ENCODE results near the gene GCN1.

Gene GCN1, protein sequence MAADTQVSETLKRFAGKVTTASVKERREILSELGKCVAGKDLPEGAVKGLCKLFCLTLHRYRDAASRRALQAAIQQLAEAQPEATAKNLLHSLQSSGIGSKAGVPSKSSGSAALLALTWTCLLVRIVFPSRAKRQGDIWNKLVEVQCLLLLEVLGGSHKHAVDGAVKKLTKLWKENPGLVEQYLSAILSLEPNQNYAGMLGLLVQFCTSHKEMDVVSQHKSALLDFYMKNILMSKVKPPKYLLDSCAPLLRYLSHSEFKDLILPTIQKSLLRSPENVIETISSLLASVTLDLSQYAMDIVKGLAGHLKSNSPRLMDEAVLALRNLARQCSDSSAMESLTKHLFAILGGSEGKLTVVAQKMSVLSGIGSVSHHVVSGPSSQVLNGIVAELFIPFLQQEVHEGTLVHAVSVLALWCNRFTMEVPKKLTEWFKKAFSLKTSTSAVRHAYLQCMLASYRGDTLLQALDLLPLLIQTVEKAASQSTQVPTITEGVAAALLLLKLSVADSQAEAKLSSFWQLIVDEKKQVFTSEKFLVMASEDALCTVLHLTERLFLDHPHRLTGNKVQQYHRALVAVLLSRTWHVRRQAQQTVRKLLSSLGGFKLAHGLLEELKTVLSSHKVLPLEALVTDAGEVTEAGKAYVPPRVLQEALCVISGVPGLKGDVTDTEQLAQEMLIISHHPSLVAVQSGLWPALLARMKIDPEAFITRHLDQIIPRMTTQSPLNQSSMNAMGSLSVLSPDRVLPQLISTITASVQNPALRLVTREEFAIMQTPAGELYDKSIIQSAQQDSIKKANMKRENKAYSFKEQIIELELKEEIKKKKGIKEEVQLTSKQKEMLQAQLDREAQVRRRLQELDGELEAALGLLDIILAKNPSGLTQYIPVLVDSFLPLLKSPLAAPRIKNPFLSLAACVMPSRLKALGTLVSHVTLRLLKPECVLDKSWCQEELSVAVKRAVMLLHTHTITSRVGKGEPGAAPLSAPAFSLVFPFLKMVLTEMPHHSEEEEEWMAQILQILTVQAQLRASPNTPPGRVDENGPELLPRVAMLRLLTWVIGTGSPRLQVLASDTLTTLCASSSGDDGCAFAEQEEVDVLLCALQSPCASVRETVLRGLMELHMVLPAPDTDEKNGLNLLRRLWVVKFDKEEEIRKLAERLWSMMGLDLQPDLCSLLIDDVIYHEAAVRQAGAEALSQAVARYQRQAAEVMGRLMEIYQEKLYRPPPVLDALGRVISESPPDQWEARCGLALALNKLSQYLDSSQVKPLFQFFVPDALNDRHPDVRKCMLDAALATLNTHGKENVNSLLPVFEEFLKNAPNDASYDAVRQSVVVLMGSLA (N-terminal part only)

GRCh38 chr12:120194534-120195395, at the start of gene GCN1:
Gene GCN1, minus strand, starts transcription at chr12:120194715. Its CDS starts 18 bp downstream, at chr12:120194697.
- H3K9me3 ChIP-seq (ENCODE audit: low read depth, low read length): no peaks in the 10 kb centered on the region
- H3K4me3 ChIP-seq: peak within 1 kb of the TSS; percentile 96
- H3K9ac ChIP-seq (ENCODE audit: insufficient read length): peak within 1 kb of the TSS; percentile 90
- H3K27ac ChIP-seq: peak within 1 kb of the TSS; percentile 88
- no peak for TF ChIP-seq EZH2 (IDR thresholded peaks at IDR 0.05)
- TF ChIP-seq POLR2AphosphoS5 (IDR thresholded peaks at IDR 0.05; ENCODE audit: borderline replicate concordance, low read depth, low read length): peak; percentile 89
- peaks cover 60% of the 10 kb centered on the region for H3K36me3 ChIP-seq (ENCODE audit: insufficient read depth, low read length)
- DNase-seq (ENCODE audit: low read depth, low spot score): no peak

DNA sequence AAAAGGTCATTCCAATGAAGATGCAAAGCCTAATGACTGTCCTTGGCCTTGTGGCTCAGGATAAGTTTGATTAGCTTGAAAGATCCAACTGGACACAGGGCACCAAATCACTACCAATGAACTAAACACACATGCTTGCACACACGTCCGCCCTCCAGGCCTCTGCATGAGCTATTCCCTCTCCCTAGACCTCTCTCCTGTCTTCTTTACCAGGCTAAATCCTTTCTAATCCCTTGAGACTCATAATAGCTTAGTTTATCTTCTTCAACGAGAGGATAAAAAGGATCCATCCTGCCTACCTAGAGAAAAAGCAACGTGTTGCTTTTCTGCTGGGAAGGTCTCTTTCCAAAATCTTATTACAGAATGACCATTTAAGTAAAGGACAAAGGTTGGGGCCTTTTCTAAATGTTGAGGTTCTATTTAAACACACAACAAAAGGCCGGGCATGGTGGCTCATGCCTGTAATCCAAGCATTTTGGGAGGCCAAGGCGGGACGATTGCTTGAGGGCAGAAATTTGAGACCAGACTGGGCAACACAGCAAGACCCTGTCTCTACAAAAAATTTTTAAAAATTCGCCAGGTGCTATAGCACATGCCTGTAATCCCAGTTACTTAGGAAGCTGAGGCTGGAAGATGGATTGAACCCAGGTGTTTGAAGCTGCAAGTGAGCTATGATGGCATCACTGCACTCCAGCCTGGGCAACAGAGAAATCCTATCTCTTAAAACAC, 48.6 kb upstream of the GCN1 start:
- Histone ChIP-seq H3K27ac (no peak overlapping the region), H3K9me3 (ENCODE audit: low read depth, low read length) (no peaks in the 10 kb centered on the region), H3K4me3 (no peak overlapping the region), H3K9ac (ENCODE audit: insufficient read length) (no peak overlapping the region), H3K36me3 (ENCODE audit: insufficient read depth, low read length) (no peaks in the 10 kb centered on the region)
- no peak for DNase-seq (ENCODE audit: low read depth, low spot score)
- TF ChIP-seq FOXP2 (optimal IDR thresholded peaks at IDR 0.05; ENCODE audit: control extremely low read depth, extremely low read length, insufficient read depth): no peak
- no peak for TF ChIP-seq POLR2AphosphoS5 (IDR thresholded peaks at IDR 0.05; ENCODE audit: borderline replicate concordance, low read depth, low read length)

GRCh38 chr12:120242275-120242799, 47.8 kb upstream of the GCN1 start:
- H3K9ac ChIP-seq (ENCODE audit: insufficient read length): no peak overlapping the region
- no peak for DNase-seq (ENCODE audit: low read depth, low spot score)
- no peaks in the 10 kb centered on the region for H3K36me3 ChIP-seq (ENCODE audit: insufficient read depth, low read length)
- H3K27ac ChIP-seq: no peak overlapping the region
- no peak overlapping the region for H3K4me3 ChIP-seq
- no peak for TF ChIP-seq FOXP2 (optimal IDR thresholded peaks at IDR 0.05; ENCODE audit: control extremely low read depth, extremely low read length, insufficient read depth)
- TF ChIP-seq POLR2AphosphoS5 (IDR thresholded peaks at IDR 0.05; ENCODE audit: borderline replicate concordance, low read depth, low read length): no peak
- no peak for TF ChIP-seq EZH2 (IDR thresholded peaks at IDR 0.05)
- H3K9me3 ChIP-seq (ENCODE audit: low read depth, low read length): no peaks in the 10 kb centered on the region

GRCh38 chr12:120241561-120242274, 47.2 kb upstream of the GCN1 start:
- Histone ChIP-seq H3K9ac (ENCODE audit: insufficient read length) (no peak overlapping the region), H3K9me3 (ENCODE audit: low read depth, low read length) (no peaks in the 10 kb centered on the region), H3K4me3 (no peak overlapping the region), H3K36me3 (ENCODE audit: insufficient read depth, low read length) (no peaks in the 10 kb centered on the region), H3K27ac (no peak overlapping the region)
- no peak for DNase-seq (ENCODE audit: low read depth, low spot score)
- TF ChIP-seq EZH2 (IDR thresholded peaks at IDR 0.05) (no peak), POLR2AphosphoS5 (IDR thresholded peaks at IDR 0.05; ENCODE audit: borderline replicate concordance, low read depth, low read length) (no peak), FOXP2 (optimal IDR thresholded peaks at IDR 0.05; ENCODE audit: control extremely low read depth, extremely low read length, insufficient read depth) (no peak)

DNA sequence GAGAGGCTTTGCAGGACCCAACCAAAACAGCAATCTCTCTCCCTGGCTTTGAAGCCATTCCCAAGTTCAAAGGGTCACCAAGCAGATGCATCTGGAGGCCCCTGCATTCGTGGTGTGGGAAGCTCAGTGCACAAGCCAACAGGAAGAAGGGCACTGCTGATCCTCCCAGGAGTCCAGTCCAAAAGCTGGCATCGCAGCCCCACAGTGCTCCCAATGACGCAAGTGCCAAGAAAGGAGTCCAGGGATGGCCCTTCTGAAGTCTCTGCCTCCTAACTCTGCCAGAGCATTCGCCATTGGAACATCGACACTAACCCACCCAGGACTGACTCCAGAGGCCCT, 45.9 kb upstream of the GCN1 start:
- H3K36me3 ChIP-seq (ENCODE audit: insufficient read depth, low read length): no peaks in the 10 kb centered on the region
- no peak for DNase-seq (ENCODE audit: low read depth, low spot score)
- no peak overlapping the region for H3K27ac ChIP-seq
- TF ChIP-seq FOXP2 (optimal IDR thresholded peaks at IDR 0.05; ENCODE audit: control extremely low read depth, extremely low read length, insufficient read depth) (no peak), EZH2 (IDR thresholded peaks at IDR 0.05) (no peak), POLR2AphosphoS5 (IDR thresholded peaks at IDR 0.05; ENCODE audit: borderline replicate concordance, low read depth, low read length) (no peak)
- no peak overlapping the region for H3K9ac ChIP-seq (ENCODE audit: insufficient read length)
- H3K4me3 ChIP-seq: no peak overlapping the region
- H3K9me3 ChIP-seq (ENCODE audit: low read depth, low read length): no peaks in the 10 kb centered on the region

GRCh38 chr12:120239776-120240494, 45.4 kb upstream of the GCN1 start:
- Histone ChIP-seq H3K9ac (ENCODE audit: insufficient read length) (no peak overlapping the region), H3K36me3 (ENCODE audit: insufficient read depth, low read length) (no peaks in the 10 kb centered on the region), H3K9me3 (ENCODE audit: low read depth, low read length) (no peaks in the 10 kb centered on the region), H3K4me3 (no peak overlapping the region), H3K27ac (no peak overlapping the region)
- no peak for DNase-seq (ENCODE audit: low read depth, low spot score)
- TF ChIP-seq EZH2 (IDR thresholded peaks at IDR 0.05) (no peak), POLR2AphosphoS5 (IDR thresholded peaks at IDR 0.05; ENCODE audit: borderline replicate concordance, low read depth, low read length) (no peak), FOXP2 (optimal IDR thresholded peaks at IDR 0.05; ENCODE audit: control extremely low read depth, extremely low read length, insufficient read depth) (no peak)

Data from SK-N-MC (cell line).